ENCODE data around the gene PRKCB. TPM values are rescaled to one million over a fixed set of nuclear protein-coding genes. Genes with fewer than 3 reads are reported as not detected.
"Not testable (repeated sequence)": the region's sequence is repeated elsewhere in the genome, so short reads cannot be mapped to it uniquely, and the experiment has no call there.

Gene PRKCB
- total RNA-seq, 4 donors from 2014 or later, result 2.0 to 8.6 (median 4.0) TPM

DNA sequence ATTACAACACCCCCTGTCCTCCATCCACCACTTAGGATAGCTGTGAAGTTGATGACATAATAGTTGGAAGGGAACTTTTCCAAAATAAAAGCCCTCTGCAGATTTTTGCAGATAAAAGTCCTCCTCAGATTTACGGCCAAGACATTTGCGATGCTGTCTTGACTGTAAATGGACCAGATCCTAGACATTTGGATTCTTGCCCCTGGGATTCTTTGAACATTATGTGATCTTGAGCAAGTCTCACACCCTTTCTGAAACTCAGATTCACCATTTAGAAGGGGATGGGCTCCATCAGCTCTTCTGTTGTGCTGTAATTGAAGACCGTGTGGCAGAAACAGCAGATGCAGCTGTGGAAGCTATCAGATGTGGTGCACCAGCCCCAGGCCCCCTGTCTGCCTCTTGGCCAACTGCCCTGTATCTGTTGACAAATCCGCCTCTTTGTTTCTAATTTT is 266.5 kb downstream of the PRKCB start:
- no peaks in the 10 kb centered on the region for H3K4me1 ChIP-seq
- H3K27ac ChIP-seq, result no peak overlapping the region
- H3K36me3 ChIP-seq, result no peaks in the 10 kb centered on the region
- no peaks in the 10 kb centered on the region for H3K27me3 ChIP-seq
- TF ChIP-seq, protein P1, sequence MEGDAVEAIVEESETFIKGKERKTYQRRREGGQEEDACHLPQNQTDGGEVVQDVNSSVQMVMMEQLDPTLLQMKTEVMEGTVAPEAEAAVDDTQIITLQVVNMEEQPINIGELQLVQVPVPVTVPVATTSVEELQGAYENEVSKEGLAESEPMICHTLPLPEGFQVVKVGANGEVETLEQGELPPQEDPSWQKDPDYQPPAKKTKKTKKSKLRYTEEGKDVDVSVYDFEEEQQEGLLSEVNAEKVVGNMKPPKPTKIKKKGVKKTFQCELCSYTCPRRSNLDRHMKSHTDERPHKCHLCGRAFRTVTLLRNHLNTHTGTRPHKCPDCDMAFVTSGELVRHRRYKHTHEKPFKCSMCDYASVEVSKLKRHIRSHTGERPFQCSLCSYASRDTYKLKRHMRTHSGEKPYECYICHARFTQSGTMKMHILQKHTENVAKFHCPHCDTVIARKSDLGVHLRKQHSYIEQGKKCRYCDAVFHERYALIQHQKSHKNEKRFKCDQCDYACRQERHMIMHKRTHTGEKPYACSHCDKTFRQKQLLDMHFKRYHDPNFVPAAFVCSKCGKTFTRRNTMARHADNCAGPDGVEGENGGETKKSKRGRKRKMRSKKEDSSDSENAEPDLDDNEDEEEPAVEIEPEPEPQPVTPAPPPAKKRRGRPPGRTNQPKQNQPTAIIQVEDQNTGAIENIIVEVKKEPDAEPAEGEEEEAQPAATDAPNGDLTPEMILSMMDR (IDR thresholded peaks at IDR 0.05), result no peak
- 62 to 65% methylated on average over 4 of the region's 4 CpGs for WGBS, 2 donors
- intact Hi-C loops (cut with DNase I), result no loop called here
- DNase-seq, result no peak
- no peaks in the 10 kb centered on the region for H3K9me3 ChIP-seq
- no peak overlapping the region for H3K4me3 ChIP-seq (replicated peaks in 1 of 3)

DNA sequence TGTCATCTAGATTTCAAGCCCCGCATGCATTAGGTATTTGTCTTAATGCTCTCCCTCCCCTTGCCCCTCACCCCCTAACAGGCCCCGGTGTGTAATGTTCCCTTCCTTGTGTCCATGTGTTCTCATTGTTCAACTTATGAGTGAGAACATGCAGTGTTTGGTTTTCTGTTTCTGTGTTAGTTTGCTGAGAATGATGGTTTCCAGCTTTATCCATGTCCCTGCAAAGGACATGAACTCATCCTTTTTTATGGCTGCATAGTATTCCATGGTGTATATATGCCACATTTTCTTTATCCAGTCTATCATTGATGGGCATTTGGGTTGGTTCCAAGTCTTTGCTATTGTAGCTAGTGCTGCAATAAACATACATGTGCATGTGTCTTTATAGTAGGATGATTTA is 269.7 kb downstream of the PRKCB start:
- H3K4me3 ChIP-seq (replicated peaks in 1 of 3); intact Hi-C loops (cut with DNase I); H3K9me3 ChIP-seq; H3K36me3 ChIP-seq; H3K27ac ChIP-seq; H3K4me1 ChIP-seq; H3K27me3 ChIP-seq; DNase-seq: not testable (repeated sequence)
- 89 to 98% methylated on average over 2 of the region's 2 CpGs for WGBS, 2 donors

DNA sequence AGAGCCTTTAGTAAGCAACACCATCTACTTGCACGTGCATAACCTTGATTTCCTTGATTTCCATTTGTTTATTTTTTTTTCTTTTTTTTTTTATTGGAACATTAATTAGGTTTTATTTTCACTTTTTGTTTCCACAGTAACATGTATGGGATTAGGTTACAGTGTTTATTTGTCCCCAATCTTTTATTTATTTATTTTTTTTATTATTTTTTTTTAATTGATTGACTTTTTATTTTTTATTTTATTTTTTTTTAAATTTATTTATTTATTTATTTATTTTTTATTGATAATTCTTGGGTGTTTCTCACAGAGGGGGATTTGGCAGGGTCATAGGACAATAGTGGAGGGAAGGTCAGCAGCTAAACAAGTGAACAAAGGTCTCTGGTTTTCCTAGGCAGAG is 272.3 kb downstream of the PRKCB start:
- H3K36me3 ChIP-seq; intact Hi-C loops (cut with DNase I); H3K4me3 ChIP-seq (replicated peaks in 1 of 3); H3K9me3 ChIP-seq; H3K4me1 ChIP-seq; DNase-seq; H3K27me3 ChIP-seq; H3K27ac ChIP-seq: not testable (repeated sequence)
- WGBS, 2 donors, result 88 to 91% methylated on average over 1 of the region's 1 CpG

DNA sequence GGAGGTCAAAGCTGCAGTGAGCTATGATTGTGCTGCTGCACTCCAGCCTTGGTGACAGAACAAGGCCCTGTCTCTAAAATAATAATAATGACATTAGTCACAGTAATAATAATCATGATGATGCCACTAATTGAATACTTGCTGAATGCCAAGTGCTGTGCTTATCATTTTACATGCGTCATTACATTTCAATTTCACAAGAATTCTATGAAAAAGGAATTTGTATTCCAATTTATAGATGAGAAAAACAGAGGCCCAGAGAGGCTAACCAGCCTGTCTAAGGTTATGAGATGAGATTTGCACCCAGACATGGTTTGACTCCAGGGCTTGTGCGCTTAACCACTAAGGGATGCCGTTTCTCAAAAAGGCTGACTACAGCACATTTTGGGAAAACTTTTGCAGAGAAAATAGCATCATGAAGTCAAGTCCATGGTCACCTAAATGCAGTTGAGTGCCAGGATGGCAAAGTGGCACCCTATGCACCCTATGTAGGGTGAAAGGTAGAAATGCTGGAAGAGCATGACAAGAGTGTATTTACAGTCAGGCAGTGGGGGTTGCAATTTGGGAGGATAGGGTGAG is 276.0 kb downstream of the PRKCB start:
- Histone ChIP-seq H3K4me3 (replicated peaks in 1 of 3) (no peak overlapping the region), H3K36me3 (no peaks in the 10 kb centered on the region), H3K27ac (no peak overlapping the region), H3K9me3 (no peaks in the 10 kb centered on the region), H3K4me1 (no peaks in the 10 kb centered on the region), H3K27me3 (no peaks in the 10 kb centered on the region)
- no peak for DNase-seq
- intact Hi-C loops (cut with DNase I), result no loop called here
- WGBS, 2 donors, result 85 to 91% methylated on average over 3 of the region's 3 CpGs
- TF ChIP-seq, protein P1 (IDR thresholded peaks at IDR 0.05), result no peak
- no peak for TF ChIP-seq POLR2A (IDR thresholded peaks at IDR 0.05)

DNA sequence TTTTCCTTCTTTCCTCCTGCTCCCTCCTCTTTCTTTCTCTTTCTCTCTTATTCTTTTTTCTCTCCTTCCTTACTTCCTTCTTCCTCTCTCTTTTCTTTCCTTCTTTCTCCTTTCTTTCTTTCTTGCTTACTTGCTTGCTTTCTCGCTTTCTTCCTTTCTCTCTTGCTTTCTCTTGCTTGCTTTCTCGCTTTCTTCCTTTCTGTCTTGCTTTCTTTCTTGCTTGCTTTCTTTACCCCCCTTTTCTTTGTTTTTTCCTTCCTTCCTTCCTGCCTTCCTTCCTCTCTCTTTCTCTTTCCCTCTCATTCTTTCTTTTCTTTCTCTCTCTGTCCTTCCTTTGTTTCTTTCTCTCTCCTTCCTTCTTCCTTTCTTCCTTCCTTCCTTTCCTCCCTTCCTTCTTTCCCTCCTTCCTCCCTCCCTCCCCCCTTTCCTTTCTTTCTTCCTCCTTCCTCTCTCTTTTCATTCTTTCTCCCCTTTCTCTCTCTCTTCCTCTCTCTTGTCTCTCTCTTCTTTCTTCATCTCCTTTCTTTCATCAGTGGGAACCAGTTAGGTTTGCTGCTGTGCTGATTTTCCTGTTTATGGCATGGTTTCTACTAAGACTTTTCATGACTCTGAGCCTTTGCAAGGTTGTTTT is 277.4 kb downstream of the PRKCB start:
- DNase-seq, result no peak
- 90 to 94% methylated on average over 2 of the region's 2 CpGs for WGBS, 2 donors
- intact Hi-C loops (cut with DNase I), result no loop called here
- Histone ChIP-seq H3K27ac (no peak overlapping the region), H3K9me3 (no peaks in the 10 kb centered on the region), H3K27me3 (no peaks in the 10 kb centered on the region), H3K4me1 (no peaks in the 10 kb centered on the region), H3K36me3 (no peaks in the 10 kb centered on the region), H3K4me3 (replicated peaks in 1 of 3) (no peak overlapping the region)
- no peak for TF ChIP-seq POLR2A (IDR thresholded peaks at IDR 0.05)
- TF ChIP-seq, protein P1 (IDR thresholded peaks at IDR 0.05), result no peak

DNA sequence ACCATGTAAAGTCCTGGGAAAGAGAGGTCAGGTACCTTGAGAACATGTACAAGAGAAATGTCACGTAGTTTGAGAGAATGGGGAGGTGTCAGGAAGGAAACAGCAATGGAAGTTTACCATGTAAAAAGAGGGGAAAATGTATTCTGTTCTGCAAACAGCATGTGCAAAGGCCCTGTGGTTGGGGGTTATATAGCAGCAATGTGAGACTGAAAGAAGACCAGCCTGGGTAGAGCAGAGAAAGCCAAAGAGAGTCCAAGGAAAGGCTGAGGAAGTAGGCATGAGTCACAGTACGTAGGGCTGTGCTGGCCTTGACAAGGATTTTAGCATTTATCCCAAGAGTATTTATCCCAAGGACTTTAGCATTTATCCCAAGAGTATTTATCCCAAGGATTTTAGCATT is 279.1 kb downstream of the PRKCB start:
- DNase-seq, result no peak
- no peak overlapping the region for H3K27ac ChIP-seq
- no peaks in the 10 kb centered on the region for H3K27me3 ChIP-seq
- H3K4me3 ChIP-seq (replicated peaks in 1 of 3), result no peak overlapping the region
- H3K4me1 ChIP-seq, result no peaks in the 10 kb centered on the region
- no peaks in the 10 kb centered on the region for H3K36me3 ChIP-seq
- WGBS, 2 donors, result 86 to 91% methylated on average over 2 of the region's 2 CpGs
- H3K9me3 ChIP-seq, result no peaks in the 10 kb centered on the region
- TF ChIP-seq, protein P1 (IDR thresholded peaks at IDR 0.05), result no peak
- TF ChIP-seq POLR2A (IDR thresholded peaks at IDR 0.05), result no peak
- intact Hi-C loops (cut with DNase I), result no loop called here

All from thyroid gland (tissue), 4 donors.